ENCODE measurements around the gene CCDC77.
"Not testable (repeated sequence)": the region's sequence is repeated elsewhere in the genome, so short reads cannot be mapped to it uniquely, and the experiment has no call there.

The CCDC77 gene

GRCh38 chr12:401235-402028, at the start of gene CCDC77:
TSS of gene CCDC77 (plus strand) at chr12:401644. CDS start at chr12:409384, 7,740 bp downstream.
- DNase-seq, result peak; percentile 99

GRCh38 chr12:356276-356988, 45.0 kb upstream of the CCDC77 start:
- DNase-seq, result no peak

- DNase-seq, result no peak
Measured at GRCh38 chr12:359091-359490, 42.4 kb upstream of the CCDC77 start.

- DNase-seq, result no peak
Measured at GRCh38 chr12:366820-367219, 34.6 kb upstream of the CCDC77 start.

- DNase-seq, result no peak
Measured at GRCh38 chr12:367972-368371, 33.5 kb upstream of the CCDC77 start.

GRCh38 chr12:370739-371485, 30.5 kb upstream of the CCDC77 start:
- DNase-seq, result not testable (repeated sequence)

GRCh38 chr12:386651-387050, 14.8 kb upstream of the CCDC77 start:
- DNase-seq, result no peak

GRCh38 chr12:388012-388411, 13.4 kb upstream of the CCDC77 start:
- DNase-seq, result peak; percentile 7

- peak; percentile 74 for DNase-seq
Measured at GRCh38 chr12:388541-389141, 12.8 kb upstream of the CCDC77 start.

GRCh38 chr12:389142-390096, 12.0 kb upstream of the CCDC77 start, which contains the start of gene KDM5A:
TSS of gene KDM5A (minus strand) at chr12:389320. CDS start at chr12:389091, 229 bp downstream.
- peak; percentile 99 for DNase-seq

GRCh38 chr12:400828-401227, 616 bp upstream of the CCDC77 start:
- no peak for DNase-seq

GRCh38 chr12:402029-402389, 565 bp downstream of the CCDC77 start:
- peak; percentile 64 for DNase-seq

- peak; percentile 4 for DNase-seq
Measured at GRCh38 chr12:414859-415258, 13.4 kb downstream of the CCDC77 start.

- no peak for DNase-seq
Measured at GRCh38 chr12:418432-418831, 17.0 kb downstream of the CCDC77 start.

GRCh38 chr12:422526-422925, 21.1 kb downstream of the CCDC77 start:
- no peak for DNase-seq

GRCh38 chr12:435737-436136, 34.3 kb downstream of the CCDC77 start:
- not testable (repeated sequence) for DNase-seq

GRCh38 chr12:442235-442884, 40.9 kb downstream of the CCDC77 start:
- DNase-seq, result peak; percentile 85

- DNase-seq, result no peak
Measured at GRCh38 chr12:447141-447540, 45.7 kb downstream of the CCDC77 start.

GRCh38 chr12:449203-449602, 47.8 kb downstream of the CCDC77 start:
- no peak for DNase-seq

GRCh38 chr12:450438-450837, 49.0 kb downstream of the CCDC77 start:
- no peak for DNase-seq

- DNase-seq, result no peak
Measured at GRCh38 chr12:452667-453210, 51.3 kb downstream of the CCDC77 start.

Measured in eye (tissue), 1 donor.